HG03108 (cell line): ENCODE data around the gene RAD51B.

Source experiments
- ATAC-seq: cut with Tn5 transposase; IDR thresholded peaks from one replicate; pipeline ENCODE4 v1.9.1; 2021; ENCODE audit warnings: moderate library complexity; ENCODE audit not compliant: unreplicated experiment

RAD51B gene

DNA sequence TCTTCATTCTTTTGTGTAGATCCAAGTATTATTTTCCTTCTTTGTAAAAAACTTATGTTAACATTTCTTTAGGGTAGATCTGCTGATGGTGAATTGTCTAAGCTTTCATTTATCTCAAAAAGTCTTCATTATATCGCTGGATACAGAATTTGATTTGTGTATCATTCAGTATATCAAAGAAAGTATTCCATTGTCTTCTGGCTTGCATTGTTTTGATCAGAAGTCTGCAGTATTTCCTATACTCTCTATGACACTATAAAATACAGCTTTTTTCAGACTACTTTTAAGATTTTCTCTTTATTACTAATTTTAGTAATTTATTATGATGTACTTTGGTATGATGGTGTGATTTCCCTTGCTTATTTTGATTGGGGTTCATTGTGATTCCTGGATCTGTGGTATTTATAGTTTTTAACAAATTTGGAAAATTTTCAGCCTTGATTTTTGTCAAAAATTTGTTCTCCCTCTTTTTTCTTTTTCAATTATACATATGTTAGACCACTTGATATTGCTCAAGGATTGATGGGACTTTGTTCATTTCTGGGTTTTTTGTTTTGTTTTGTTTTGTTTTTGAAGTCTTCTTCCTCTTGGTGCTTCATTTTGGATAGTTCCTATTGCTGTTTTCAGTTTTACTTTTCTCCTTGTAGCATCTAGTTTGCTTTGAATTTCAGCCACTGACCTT is 796.8 kb downstream of the RAD51B start:
- no peak for ATAC-seq

DNA sequence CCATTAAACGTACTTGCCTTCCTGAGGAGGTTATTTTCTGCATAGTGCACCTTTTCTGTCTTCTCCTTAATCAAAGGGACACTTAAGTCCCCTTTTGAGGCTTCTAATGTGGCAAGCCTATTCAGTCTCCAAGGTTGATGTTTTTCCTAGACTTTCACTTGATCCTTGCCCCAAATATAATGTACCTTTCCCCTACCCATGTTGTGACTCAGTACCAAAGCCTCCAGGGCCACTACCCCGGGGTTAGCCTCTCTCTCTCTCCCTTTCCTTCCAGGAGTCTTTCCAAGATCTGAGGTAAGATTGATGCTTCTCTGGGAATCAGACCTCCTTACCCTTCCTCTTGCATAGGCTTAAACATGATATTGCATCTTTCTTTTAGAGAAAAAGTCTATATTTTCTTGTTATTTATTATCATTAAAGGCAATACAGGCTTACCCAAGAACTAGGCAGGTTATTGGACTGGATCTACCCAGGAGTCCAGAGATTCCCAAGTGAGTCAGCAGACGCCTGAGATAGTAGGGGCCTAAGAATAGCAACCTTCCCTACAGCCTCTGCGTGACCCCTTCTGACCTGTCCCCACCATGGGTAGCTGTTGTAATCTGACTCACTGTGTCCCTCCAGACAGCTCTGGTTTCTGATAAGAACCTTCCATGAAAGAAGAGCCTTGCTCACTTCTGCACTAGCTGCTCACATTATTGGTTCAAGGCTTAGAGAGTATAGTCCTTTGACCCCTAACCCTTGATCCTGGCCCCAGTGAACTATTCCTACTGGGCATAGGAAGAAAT is 800.4 kb downstream of the RAD51B start:
- no peak for ATAC-seq

DNA sequence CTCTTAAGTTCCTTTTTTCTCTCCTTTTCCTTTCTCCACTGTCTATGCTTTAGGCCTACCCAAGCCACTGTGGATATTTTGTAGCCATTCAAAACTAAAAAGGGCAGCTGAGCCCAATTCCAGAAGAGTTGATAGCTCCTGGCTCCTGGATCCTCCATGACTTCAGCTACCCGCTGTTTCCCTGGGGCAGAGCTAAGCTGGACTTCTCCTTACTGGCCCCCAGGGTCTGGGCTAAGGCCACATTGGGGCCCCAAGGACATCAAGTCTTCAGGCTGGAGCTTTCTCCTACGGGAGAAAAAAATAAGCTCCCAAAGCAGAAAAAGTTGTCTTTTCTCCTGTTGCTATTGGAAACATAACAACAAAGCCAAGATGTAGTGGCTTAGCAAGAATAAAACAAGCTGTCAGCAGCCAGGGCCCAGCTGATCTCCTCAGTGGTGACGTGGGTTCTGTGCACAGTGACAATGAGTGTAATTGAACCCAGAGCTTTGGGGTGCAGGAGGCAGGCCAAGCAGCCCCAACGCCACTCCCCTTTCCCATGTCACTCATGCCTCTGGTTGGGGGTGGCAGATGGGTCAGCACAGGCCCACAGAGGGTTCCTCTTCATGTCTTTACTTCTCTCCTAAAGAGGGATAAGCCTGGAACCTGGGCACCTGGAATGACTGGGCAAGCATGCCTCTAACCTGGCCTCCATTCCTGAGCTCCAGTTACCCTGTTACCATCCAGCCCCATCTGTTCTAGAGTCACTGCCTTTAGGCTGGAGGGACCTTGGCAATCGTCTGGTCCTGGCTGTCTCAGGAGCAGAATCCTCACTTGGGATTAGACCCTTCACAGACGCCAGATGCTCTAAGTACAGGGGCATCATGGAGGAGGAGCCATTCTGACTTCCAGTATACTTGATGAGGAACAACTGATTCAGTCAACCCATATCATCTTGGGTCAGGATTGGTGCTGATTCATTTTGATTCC is 802.1 kb downstream of the RAD51B start:
- no peak for ATAC-seq

DNA sequence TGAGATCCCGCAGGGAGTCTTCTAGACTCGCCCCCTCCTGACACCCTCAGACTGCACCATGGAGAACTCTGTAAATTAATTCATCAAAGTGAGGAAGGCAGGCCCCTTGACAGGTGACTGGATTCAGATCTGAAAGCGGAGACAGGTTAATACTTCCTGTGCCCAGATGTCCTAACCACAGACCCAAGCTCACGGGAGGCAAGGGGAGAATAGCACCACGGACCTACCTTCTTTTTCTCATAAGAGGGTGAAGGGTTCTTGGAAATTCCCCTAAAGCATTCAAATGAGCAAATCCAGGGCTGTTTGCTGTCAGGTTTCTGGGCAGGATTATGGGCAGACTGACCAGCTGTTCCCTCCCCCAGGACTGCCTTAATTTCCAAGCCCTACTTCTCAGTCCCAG is 803.3 kb downstream of the RAD51B start:
- ATAC-seq, result no peak

DNA sequence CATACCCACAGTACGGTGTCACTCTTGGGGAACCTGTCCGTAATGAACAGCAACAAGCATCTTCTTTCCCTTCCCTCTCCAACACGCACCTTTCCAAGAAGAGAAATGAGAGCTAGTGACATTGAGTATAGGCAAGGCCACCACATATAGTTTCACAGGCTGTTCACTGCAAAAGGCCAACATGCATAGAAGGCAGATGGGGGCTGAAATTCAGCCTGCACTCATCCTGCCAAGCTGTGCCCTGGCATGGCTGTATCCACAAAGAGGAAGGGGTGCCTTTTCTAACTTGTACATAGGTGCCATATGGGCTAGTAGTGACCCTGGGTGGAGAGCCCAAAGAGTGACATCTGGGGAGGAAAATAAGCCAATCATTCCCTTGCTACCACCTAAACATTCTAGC is 803.7 kb downstream of the RAD51B start:
- no peak for ATAC-seq

DNA sequence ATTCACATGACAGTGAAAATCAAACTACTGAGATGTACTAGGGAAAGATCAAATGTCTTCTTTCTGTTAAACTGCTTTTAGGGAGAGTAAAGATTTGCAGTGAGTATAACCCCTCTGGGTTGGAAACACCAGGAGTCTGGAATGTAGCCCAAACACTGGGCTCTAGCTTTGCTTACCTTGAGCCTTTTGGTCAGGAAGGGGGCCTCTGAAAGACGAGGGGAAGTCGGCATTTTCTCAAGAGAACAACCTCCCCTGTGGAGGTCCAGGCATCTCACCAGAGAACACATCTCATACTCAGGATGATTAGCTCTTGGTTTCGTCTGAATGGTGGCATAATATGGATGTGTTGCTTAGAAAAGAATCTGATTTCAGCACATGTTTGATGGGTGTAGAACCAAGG is 804.2 kb downstream of the RAD51B start:
- ATAC-seq, result no peak

DNA sequence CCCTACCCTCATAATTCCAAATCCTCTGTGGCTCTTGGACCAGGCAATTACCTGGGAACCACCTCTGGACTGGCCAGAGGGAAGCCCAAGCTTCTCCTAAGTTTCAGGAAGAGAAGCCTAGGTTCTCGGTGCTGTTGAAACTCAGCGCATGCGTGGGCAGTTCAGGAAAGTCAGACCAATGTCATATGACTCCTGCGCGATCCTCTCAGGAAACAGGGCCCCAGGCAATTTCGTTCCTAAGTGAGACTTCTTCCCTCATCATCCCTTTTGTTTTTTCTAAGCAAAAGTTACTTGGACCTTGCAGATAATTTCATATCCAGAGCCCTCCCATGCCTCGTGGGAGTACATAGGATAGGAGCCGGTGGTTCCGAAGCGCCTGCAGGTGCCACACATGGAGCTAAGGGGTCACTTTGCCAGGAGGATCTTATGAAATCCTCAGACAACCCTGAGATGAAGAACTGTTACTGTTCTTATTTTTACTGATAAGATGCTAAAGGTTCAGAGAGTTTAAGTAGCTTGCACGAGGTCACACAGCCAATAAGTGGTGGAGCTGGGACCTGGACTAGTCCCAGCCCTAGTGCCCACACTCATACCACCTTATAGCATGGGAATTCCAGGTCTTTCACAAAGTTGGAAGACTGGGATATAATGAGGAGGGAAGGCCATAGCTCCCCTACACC is 805.1 kb downstream of the RAD51B start:
- ATAC-seq, result no peak

DNA sequence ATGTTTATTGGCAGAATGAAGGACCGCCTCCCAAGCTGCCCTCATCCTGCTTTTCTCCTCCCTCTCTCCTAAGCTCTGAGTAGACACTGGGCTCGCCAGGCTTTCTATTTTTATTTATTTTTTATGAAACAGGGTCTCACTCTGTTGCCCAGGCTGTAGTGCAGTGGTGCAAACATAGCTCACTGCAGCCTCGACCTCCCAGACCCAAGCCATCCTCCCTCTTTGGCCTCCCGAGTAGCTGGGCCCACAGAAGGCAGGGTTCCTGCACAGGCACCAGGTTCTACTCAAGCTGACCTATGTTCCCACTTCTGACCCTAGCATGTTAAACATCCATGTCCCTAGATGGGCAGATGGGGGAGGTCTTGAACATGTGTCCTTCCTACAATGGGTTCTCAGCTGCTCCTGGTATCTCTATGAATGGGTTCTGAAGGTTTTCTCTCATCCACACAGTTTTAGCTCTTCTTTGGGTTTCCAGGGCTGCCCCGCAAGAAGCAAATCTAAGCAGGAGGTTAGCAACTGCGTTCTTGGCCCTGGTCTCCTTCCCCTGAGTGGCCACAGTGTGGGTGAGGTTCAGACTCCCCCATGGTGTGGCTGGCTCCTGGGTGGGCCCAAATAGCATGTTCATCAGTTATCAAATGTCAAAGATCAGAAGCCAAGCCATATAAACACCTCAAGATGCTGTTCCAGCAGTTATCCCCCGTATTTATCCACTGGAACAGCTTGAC is 805.9 kb downstream of the RAD51B start:
- ATAC-seq, result no peak

DNA sequence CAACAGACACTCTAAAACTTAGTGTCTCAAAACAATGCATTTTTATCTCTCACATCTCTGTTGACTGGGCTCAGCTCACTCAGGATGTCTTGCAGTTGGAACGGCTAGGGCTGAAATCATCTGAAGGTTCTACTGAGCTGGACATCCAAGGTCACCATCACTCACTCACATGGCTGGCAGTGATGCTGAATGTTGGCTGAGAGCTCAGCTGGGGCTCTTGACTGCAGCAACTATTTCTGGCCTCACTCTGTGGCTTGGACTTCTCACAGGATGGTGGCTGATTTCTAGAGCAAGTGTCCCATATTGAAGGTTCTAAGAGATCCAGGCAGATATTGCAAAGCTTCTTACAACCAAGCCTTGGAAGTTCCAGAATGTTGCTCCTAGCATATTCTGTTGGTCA is 806.8 kb downstream of the RAD51B start:
- no peak for ATAC-seq

DNA sequence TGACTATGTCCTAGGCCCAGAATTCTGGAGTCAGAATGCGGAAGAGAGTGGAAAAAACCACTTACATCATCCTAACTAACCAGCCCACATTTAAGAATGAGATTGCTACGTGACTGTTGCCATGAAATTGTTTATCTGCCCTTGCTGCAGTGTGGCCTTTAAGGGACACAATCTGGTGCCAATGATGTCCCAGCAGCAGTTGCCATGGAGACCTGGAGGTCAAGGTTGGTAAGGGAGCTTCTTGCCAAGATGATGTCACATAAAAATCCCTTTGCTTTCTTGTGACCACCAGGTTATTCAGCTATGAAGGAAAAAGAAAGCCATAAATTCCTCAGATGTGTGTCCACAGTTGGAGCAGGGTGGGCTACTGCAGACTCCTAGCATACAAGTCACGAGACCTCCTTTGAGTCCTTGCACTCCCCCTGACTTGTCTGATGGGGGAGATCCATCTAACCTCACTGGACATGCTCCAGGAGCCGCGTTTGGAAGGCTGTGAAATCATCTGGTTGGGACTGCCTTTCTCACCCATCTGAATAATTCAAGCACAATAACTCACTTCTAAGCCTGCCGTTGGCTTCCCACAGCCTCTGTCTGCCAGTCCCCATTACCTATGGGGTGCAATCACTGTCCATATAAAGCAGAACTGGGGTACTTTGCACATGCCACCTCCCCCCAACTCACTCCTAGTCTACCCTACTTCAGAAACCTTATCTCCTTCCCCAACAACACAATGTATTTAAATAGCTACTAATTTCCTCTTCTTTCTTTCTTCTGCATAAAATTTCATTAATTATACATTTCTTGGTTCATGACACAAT is 807.7 kb downstream of the RAD51B start:
- no peak for ATAC-seq

DNA sequence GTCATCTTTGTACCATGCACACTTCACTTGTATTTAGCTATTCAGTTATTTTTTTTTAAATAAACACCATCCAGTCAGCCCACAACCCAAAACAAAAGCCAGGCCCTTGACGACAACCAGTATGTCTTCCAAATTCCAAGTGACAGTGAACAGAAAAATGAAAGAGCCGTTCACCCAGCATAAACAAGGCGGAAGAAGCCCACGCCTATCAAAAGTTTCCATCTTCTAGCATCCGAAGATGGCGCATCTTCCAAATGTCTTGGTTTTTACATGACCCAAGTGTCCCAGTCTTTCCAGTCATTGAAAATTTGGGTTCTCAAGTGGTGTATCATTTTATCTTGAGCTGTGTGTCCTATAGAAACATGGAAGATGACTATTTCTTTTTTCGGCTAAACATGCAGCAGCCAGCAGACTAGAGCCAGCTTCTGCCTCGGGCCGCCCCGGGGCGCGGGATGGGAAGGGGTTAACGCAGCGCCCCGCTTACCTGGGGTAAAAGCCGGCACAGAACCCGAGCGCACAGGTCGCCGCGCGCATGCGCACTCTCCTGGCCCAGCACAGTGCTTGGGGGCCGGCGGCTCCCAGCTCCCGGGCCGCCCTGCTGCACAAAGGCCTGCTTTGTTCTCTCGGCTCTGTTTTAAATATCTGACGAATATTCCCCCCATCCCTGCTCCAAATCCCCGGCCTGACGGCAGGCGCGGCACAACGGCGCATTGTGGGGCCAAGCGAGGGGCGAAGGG is 808.5 kb downstream of the RAD51B start:
- no peak for ATAC-seq

DNA sequence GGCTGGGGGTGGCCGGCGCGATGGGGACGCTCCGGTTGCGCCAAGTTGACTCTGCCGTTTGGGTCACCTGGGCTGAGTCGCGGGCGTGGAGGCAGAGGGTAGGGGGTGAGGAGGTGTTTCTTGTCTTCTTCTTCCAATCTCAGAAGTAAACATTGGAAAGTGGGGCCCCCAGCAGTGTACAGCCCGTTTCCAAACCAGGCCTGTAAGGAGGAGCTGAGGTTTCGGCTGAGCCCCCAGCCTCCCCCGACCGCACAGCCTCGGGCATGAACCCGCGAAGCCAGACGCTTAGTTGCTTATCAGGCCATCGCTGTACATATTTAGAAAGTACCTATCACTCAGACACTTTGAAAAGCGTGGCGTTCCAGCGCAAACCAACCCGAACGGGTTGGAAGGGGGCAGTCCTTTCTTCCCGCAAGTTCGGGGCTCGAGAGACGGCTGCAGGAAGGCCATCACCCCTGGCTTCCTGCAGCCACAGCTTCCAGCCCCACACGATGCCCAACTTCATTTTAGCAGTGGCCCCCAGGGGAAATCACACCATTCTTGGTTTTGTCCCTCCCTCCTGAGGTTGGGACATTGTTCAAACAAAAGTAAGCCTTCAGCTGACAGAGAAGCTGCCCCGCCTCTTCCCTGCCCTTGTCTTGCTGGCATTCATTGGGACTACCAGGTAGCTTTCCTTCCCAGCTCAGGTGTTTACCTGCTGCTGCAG is 809.2 kb downstream of the RAD51B start:
- ATAC-seq, result no peak

DNA sequence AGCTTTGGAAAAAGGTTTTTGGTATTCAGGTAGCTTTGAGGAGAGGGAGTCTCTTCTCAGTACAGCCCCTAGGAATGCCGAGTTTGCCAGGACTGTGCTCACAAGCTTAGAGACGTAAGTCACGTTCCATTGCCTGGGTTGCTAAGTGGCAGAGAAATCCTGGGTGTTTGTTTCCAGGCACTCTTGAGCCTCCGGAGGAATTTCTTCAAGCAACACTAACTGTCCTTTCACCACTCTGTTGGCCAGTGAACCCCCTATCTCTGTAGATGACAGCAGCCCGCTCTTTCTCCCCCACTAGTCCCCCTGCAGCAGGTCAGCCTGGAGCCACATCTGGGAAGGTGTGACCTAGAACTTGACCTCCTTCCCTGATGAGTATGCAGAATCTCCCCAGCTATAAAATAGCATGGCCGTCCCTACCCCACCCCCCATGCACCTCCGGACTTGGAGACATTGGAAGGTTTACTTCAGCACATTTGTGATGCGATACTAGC is 810.5 kb downstream of the RAD51B start:
- no peak for ATAC-seq

DNA sequence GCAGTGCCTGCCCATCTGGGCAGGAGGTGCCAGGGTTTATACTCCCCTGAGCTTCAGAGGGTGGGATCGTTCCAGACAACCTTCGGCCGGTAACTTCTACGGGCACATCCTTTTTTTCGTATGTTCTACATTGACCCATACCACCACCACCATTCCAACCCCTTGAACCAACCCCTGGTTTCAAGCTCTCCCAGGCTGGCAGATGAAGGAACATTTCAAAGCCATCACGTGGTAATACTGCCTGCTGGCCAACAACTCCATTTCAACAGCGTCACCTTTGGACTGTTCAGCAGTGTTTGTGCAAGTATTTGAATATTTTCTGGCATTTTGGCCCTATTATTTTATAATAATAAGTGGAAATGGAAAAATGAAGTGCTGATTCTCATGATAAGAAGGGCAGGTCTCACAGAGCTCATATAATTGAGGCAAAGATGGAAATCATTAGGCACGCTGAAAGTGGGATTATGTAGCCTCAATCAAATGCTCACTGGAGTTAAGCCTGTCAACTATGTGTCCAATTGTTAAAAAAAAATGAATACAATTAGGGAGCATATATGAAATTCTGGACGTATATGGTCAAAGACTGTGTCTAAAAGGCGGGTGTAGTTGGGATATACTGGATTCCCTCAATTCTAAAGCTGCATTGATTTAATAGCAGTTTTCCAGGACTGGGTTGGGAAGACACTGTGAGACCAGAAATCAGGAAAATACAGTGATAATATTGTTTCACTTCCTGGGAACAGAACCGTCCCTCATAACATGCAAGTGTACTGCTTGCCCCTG is 811.2 kb downstream of the RAD51B start:
- ATAC-seq, result no peak

DNA sequence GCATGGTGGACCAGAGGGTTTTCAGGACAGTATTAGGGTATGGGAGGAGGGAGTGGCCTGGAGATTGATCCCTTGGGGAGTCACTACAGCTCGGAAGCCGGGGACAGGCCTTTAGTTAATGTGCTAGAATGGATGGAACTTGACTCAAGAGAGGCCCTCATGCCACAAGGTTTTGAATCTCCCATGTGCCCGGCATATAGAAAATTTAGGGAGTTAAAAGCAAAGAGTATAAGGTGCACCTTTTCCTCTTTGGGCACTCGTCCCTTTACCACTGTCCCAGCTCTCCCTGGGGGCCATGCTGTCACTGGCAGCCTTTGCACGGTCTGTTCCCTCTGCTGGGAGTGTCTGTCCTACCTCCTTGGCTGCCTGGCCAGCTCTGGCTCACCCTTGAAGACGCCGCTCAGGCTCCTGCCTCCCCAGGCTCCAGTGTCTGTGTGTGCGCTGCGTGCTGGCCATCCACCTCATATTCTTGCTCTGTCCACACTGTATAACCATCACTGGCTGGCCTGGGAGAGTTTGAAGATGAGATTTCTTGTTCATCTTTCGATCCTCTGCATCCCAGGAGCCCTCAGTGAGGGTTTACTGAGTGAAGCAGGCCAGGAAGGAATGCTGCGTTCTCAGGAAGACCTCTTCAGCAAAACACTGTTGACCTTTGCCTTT is 811.9 kb downstream of the RAD51B start:
- no peak for ATAC-seq

DNA sequence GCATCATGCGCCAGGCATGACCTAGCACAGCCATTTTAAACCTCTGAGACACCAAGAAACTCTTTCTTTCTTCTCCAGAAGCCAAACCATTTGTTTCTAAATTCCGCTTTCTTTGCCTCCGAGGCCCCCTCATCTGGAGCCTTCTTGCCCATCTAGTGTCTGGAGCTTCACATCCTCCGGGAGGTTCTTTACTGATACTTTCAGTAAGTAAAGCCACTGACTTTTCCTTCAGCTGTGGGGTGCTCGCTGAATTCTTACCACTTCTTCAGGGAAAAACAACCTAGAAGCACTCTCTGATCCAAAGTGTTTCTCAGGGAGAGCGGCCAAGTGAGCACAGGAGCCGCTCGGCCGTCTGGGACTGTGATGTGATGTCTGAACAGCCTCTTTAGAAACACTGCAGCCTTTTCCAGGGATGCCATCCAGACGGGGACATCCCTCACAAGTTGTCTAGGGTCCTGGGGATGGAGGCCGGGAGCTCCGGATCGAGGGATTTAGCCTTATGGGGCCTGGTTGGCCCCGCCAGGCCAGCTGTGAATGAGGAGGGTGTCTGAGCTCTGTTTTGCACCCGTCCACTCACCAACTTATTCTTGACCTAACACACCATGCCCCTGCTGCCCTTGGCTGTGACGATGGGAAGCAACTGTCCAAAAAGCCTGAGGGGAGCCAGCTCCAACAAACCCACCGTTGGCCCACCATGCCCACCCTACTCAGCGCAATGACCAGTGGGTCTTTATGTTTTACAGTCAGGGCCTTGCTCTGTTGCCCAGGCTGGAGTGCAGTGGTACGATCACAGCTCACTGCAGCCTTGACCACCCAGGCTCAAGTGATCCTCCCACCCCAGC is 812.7 kb downstream of the RAD51B start:
- ATAC-seq, result no peak
